ENCODE data around the gene IKZF3.

Gene IKZF3

DNA sequence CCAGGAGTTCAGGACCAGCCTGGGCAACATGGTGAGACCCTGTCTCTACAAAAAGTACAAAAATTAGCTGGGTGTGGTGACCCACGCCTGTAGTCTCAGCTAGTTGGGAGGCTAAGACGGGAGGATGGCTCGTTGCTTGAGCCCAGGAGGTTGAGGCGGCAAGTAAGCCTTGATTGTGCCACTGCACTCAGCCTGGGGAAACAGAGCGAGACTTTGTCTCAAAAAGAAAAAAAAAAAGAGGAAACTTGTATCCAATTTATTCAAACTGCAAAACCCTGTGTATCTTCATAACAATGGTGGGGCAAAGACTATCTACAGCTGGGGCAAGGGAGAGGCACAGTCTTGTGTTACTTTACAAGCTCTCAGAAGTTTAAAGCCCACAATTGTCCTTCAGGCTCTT lies 104.9 kb downstream of the IKZF3 start:
- Histone ChIP-seq H3K18ac (ENCODE audit: low read length) (no peak overlapping the region), H2BK5ac (ENCODE audit: low read length) (peak overlapping the region; percentile 18), H3K9me3 (replicated peaks in 1 of 2; ENCODE audit: control insufficient read depth in 2 of 2, insufficient read depth in 1 of 2, low read depth in 1 of 2, low read length in 2 of 2) (no peaks in the 10 kb centered on the region), H3K4ac (ENCODE audit: low read length) (no peak overlapping the region), H3K9ac (ENCODE audit: low read depth, low read length, poor library complexity) (no peak overlapping the region), H2BK15ac (ENCODE audit: low read length) (no peak overlapping the region), H2AFZ (ENCODE audit: low read length) (no peak overlapping the region), H3K36me3 (replicated peaks in 1 of 2; ENCODE audit: control insufficient read depth in 2 of 2, insufficient read depth in 2 of 2, low read length in 2 of 2) (no peaks in the 10 kb centered on the region), H3K14ac (ENCODE audit: low read length) (no peak overlapping the region), H2AK5ac (ENCODE audit: low read depth, low read length) (no peak overlapping the region), H3K4me1 (ENCODE audit: control insufficient read depth in 2 of 2, insufficient read depth in 1 of 2, low read depth in 1 of 2, low read length in 2 of 2) (peaks cover 2% of the 10 kb centered on the region in 2 donors), H3K79me1 (ENCODE audit: low read depth, low read length) (no peaks in the 10 kb centered on the region), H3K27ac (replicated peaks; ENCODE audit: low read length) (no peak overlapping the region), H2BK120ac (ENCODE audit: low read depth, low read length) (no peak overlapping the region), H3K27me3 (ENCODE audit: control insufficient read depth in 3 of 3, insufficient read depth in 3 of 3, low read depth in 1 of 3, low read length in 3 of 3) (peaks cover 0 to 55% (median 10%) of the 10 kb centered on the region in 3 experiments), H3K23ac (ENCODE audit: low read depth, low read length, poor library complexity) (no peak overlapping the region), H4K8ac (ENCODE audit: low read depth, low read length) (no peak overlapping the region), H3K4me3 (ENCODE audit: low read length in 2 of 2) (no peak overlapping the region), H3K4me2 (ENCODE audit: insufficient read depth, low read length, poor library complexity, severe bottlenecking) (no peak overlapping the region), H2BK12ac (ENCODE audit: low read length) (no peak overlapping the region), H4K91ac (ENCODE audit: low read depth, low read length, poor library complexity) (no peak overlapping the region)
- WGBS, 2 donors (ENCODE audit: extremely low coverage in 2 of 2, insufficient read length in 2 of 2, insufficient replicate concordance in 1 of 2) = no CpG with 5 or more reads among the region's 5 CpGs
- no peak for DNase-seq (ENCODE audit: low spot score)

DNA sequence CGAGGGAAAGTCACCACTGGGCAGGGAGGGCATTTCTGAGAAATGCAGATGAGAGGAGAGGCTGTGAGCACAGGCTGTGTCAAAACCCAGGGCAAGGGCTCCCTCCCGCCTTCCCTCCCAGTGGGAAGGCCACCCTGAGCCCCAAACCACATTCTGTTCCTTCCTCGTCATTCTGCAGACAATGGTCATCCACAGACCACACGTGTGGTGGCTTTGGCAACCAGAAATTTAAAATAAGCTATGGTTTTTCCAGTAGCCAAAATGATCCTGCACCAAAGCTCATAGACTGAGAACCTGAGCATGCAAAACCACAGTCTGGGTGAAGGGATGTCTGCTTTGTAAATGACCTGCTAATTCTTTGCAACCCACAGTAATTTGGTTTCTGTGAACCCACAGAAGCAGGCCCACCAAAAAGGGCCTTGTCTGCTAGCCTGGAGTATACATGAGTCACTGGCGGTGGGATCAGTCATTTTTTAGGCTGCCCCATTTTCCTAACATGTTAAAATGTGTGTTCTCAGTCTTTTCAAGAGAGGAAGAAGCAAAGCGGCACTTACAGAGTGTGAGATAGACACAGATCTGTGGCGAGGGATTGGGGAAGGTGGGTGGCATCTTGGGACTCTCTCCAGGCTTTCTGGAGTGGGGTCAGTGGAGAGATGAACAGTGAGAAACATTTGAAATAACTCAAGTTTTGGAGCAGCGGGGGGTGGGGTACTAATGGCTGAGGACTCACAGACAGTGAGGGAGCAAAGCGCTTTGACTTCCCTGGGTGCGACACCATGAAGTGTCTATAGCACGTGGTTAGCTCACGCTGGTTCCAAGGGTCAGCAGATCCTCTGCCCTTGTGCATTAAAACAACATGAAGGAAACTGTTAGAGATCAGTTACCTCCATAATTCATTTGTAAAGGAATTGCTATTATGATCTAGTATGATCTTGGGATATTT lies 105.9 kb downstream of the IKZF3 start:
- H3K4ac ChIP-seq (ENCODE audit: low read length) = no peak overlapping the region
- peaks cover 2 to 4% of the 10 kb centered on the region in 2 donors for H3K4me1 ChIP-seq (ENCODE audit: control insufficient read depth in 2 of 2, insufficient read depth in 1 of 2, low read depth in 1 of 2, low read length in 2 of 2)
- no peak overlapping the region for H3K23ac ChIP-seq (ENCODE audit: low read depth, low read length, poor library complexity)
- H3K27ac ChIP-seq (replicated peaks; ENCODE audit: low read length) = no peak overlapping the region
- no peak overlapping the region for H4K8ac ChIP-seq (ENCODE audit: low read depth, low read length)
- no peak for DNase-seq (ENCODE audit: low spot score)
- no CpG with 5 or more reads among the region's 12 CpGs for WGBS, 2 donors (ENCODE audit: extremely low coverage in 2 of 2, insufficient read length in 2 of 2, insufficient replicate concordance in 1 of 2)
- no peak overlapping the region for H2AFZ ChIP-seq (ENCODE audit: low read length)
- H2BK120ac ChIP-seq (ENCODE audit: low read depth, low read length) = no peak overlapping the region
- H3K4me2 ChIP-seq (ENCODE audit: insufficient read depth, low read length, poor library complexity, severe bottlenecking) = no peak overlapping the region
- no peak overlapping the region for H3K9ac ChIP-seq (ENCODE audit: low read depth, low read length, poor library complexity)
- no peak overlapping the region for H3K14ac ChIP-seq (ENCODE audit: low read length)
- peaks cover 0 to under 1% of the 10 kb centered on the region in 2 donors for H3K9me3 ChIP-seq (replicated peaks in 1 of 2; ENCODE audit: control insufficient read depth in 2 of 2, insufficient read depth in 1 of 2, low read depth in 1 of 2, low read length in 2 of 2)
- no peak overlapping the region for H2AK5ac ChIP-seq (ENCODE audit: low read depth, low read length)
- H2BK5ac ChIP-seq (ENCODE audit: low read length) = no peak overlapping the region
- H4K91ac ChIP-seq (ENCODE audit: low read depth, low read length, poor library complexity) = no peak overlapping the region
- H3K18ac ChIP-seq (ENCODE audit: low read length) = no peak overlapping the region
- H3K4me3 ChIP-seq (ENCODE audit: low read length in 2 of 2) = no peak overlapping the region
- no peak overlapping the region for H2BK12ac ChIP-seq (ENCODE audit: low read length)
- peaks cover 0 to 59% (median 16%) of the 10 kb centered on the region in 3 experiments for H3K27me3 ChIP-seq (ENCODE audit: control insufficient read depth in 3 of 3, insufficient read depth in 3 of 3, low read depth in 1 of 3, low read length in 3 of 3)
- no peak overlapping the region for H2BK15ac ChIP-seq (ENCODE audit: low read length)
- H3K79me1 ChIP-seq (ENCODE audit: low read depth, low read length) = no peaks in the 10 kb centered on the region
- H3K36me3 ChIP-seq (replicated peaks in 1 of 2; ENCODE audit: control insufficient read depth in 2 of 2, insufficient read depth in 2 of 2, low read length in 2 of 2) = no peaks in the 10 kb centered on the region

DNA sequence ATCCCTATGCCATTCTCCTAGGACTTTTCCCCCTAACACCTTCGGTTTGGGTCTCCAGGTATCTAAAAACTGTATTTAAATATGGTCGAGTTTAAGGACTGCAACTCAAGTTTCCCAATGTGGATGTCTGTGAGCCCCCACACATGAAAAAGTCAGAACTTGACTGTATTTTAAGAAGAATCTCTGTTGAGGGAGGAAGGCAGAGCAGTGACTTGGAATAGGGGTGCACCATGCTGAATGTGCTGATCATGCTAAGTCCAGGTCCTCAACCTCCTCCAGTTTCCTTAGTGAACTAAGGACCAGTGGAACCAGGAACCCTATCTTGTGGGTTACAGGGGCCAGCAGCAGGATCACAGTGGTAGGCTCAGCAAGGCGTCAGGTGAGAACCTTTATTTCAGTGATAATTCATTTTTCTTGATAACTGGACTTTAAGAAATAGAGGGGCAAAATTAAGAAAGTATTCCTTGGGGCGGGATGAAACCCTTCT lies 106.9 kb downstream of the IKZF3 start:
- Histone ChIP-seq H3K4ac (ENCODE audit: low read length) (no peak overlapping the region), H4K8ac (ENCODE audit: low read depth, low read length) (no peak overlapping the region), H2BK5ac (ENCODE audit: low read length) (no peak overlapping the region), H3K36me3 (replicated peaks in 1 of 2; ENCODE audit: control insufficient read depth in 2 of 2, insufficient read depth in 2 of 2, low read length in 2 of 2) (no peaks in the 10 kb centered on the region), H3K14ac (ENCODE audit: low read length) (no peak overlapping the region), H3K27ac (replicated peaks; ENCODE audit: low read length) (no peak overlapping the region), H3K27me3 (ENCODE audit: control insufficient read depth in 3 of 3, insufficient read depth in 3 of 3, low read depth in 1 of 3, low read length in 3 of 3) (peaks cover 0 to 59% (median 20%) of the 10 kb centered on the region in 3 experiments), H2BK15ac (ENCODE audit: low read length) (no peak overlapping the region), H3K23ac (ENCODE audit: low read depth, low read length, poor library complexity) (no peak overlapping the region), H3K4me2 (ENCODE audit: insufficient read depth, low read length, poor library complexity, severe bottlenecking) (no peak overlapping the region), H3K9ac (ENCODE audit: low read depth, low read length, poor library complexity) (no peak overlapping the region), H2BK12ac (ENCODE audit: low read length) (no peak overlapping the region), H3K9me3 (replicated peaks in 1 of 2; ENCODE audit: control insufficient read depth in 2 of 2, insufficient read depth in 1 of 2, low read depth in 1 of 2, low read length in 2 of 2) (peaks cover 2% of the 10 kb centered on the region in 2 donors), H2BK120ac (ENCODE audit: low read depth, low read length) (no peak overlapping the region), H2AK5ac (ENCODE audit: low read depth, low read length) (no peak overlapping the region), H4K91ac (ENCODE audit: low read depth, low read length, poor library complexity) (no peak overlapping the region), H3K4me3 (ENCODE audit: low read length in 2 of 2) (no peak overlapping the region), H3K4me1 (ENCODE audit: control insufficient read depth in 2 of 2, insufficient read depth in 1 of 2, low read depth in 1 of 2, low read length in 2 of 2) (peaks cover 2 to 4% of the 10 kb centered on the region in 2 donors), H3K79me1 (ENCODE audit: low read depth, low read length) (no peaks in the 10 kb centered on the region), H3K18ac (ENCODE audit: low read length) (no peak overlapping the region), H2AFZ (ENCODE audit: low read length) (no peak overlapping the region)
- WGBS, 2 donors (ENCODE audit: extremely low coverage in 2 of 2, insufficient read length in 2 of 2, insufficient replicate concordance in 1 of 2) = no CpG with 5 or more reads among the region's 4 CpGs
- DNase-seq (ENCODE audit: low spot score) = no peak

DNA sequence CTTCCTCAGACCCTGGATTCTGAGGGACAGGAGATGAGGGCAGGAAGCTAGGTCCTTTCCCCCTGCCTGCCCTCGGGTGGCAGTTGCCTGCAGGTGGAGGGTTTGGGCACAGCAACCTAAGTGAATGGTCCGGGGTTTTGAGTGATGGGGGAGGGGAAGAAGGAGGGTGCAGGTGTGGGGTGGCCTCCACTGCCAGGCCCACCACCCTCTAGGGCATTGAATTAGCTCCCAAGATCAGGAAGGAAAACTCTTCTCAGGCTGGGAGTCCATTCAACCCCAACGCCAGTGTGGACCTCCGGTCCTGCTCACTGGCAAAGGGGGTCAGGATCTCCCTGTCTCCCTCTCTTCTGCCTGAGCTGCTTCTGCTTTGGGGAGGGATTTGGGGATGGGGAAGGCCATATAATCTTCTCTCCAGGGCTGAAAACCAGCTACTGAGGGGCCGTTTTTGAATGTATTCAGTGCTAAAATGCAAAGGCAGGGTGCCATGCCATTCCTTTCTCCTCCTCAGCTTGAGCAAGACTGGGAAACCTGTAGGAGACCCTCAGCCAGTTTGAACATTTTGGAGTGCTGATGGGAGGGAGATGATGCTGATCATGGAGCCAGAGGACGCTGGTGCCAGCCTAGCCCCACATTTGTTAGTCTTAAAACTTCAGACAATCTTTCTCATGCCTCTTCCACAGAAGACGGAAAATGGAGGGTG lies 107.6 kb downstream of the IKZF3 start:
- peak overlapping the region; percentile 74 for H3K9ac ChIP-seq (ENCODE audit: low read depth, low read length, poor library complexity)

More for the DNA sequence above, 107.6 kb downstream of the IKZF3 start:
- H3K36me3 ChIP-seq (replicated peaks in 1 of 2; ENCODE audit: control insufficient read depth in 2 of 2, insufficient read depth in 2 of 2, low read length in 2 of 2) = no peaks in the 10 kb centered on the region
- H3K27ac ChIP-seq (replicated peaks; ENCODE audit: low read length) = no peak overlapping the region
- H3K23ac ChIP-seq (ENCODE audit: low read depth, low read length, poor library complexity) = no peak overlapping the region
- peaks cover 2% of the 10 kb centered on the region in 2 donors for H3K9me3 ChIP-seq (replicated peaks in 1 of 2; ENCODE audit: control insufficient read depth in 2 of 2, insufficient read depth in 1 of 2, low read depth in 1 of 2, low read length in 2 of 2)
- no peak for DNase-seq (ENCODE audit: low spot score)
- H2AFZ ChIP-seq (ENCODE audit: low read length) = no peak overlapping the region
- no peak overlapping the region for H3K4me2 ChIP-seq (ENCODE audit: insufficient read depth, low read length, poor library complexity, severe bottlenecking)
- peak overlapping the region; percentile 61 for H3K18ac ChIP-seq (ENCODE audit: low read length)
- peak overlapping the region; percentile 83 for H2AK5ac ChIP-seq (ENCODE audit: low read depth, low read length)
- peaks cover 0 to 59% (median 20%) of the 10 kb centered on the region in 3 experiments for H3K27me3 ChIP-seq (ENCODE audit: control insufficient read depth in 3 of 3, insufficient read depth in 3 of 3, low read depth in 1 of 3, low read length in 3 of 3)
- H3K4me3 ChIP-seq (ENCODE audit: low read length in 2 of 2) = no peak overlapping the region
- no peaks in the 10 kb centered on the region for H3K79me1 ChIP-seq (ENCODE audit: low read depth, low read length)
- H2BK12ac ChIP-seq (ENCODE audit: low read length) = no peak overlapping the region
- peak overlapping the region; percentile 37 for H2BK15ac ChIP-seq (ENCODE audit: low read length)
- peaks cover 2 to 4% of the 10 kb centered on the region in 2 donors for H3K4me1 ChIP-seq (ENCODE audit: control insufficient read depth in 2 of 2, insufficient read depth in 1 of 2, low read depth in 1 of 2, low read length in 2 of 2)
- no CpG with 5 or more reads among the region's 7 CpGs for WGBS, 2 donors (ENCODE audit: extremely low coverage in 2 of 2, insufficient read length in 2 of 2, insufficient replicate concordance in 1 of 2)
- no peak overlapping the region for H4K91ac ChIP-seq (ENCODE audit: low read depth, low read length, poor library complexity)
- no peak overlapping the region for H2BK120ac ChIP-seq (ENCODE audit: low read depth, low read length)
- peak overlapping the region; percentile 69 for H2BK5ac ChIP-seq (ENCODE audit: low read length)
- no peak overlapping the region for H4K8ac ChIP-seq (ENCODE audit: low read depth, low read length)
- no peak overlapping the region for H3K4ac ChIP-seq (ENCODE audit: low read length)
- no peak overlapping the region for H3K14ac ChIP-seq (ENCODE audit: low read length)
